ENCODE measurements around the gene SRRM2. TPM values are rescaled to one million over a fixed set of nuclear protein-coding genes. Genes with fewer than 3 reads are reported as not detected.

SRRM2 gene
- polyA plus RNA-seq, 1 donor (not counting 4 experiments of a cell fraction or from before 2014, with no cell fraction given), result 101 TPM

GRCh38 chr16:2792940-2793339 is 40.5 kb downstream of the SRRM2 start:
- H3K9me3 ChIP-seq (ENCODE audit: control insufficient read depth, low read depth, low read length), result no peaks in the 10 kb centered on the region
- no peaks in the 10 kb centered on the region for H3K79me2 ChIP-seq (ENCODE audit: control insufficient read depth, insufficient read depth, low read length)
- no peak overlapping the region for H3K27ac ChIP-seq (ENCODE audit: control insufficient read depth, insufficient read depth, low read length)
- FAIRE-seq (no peak), DNase-seq (ENCODE audit: low read depth, low spot score) (no peak)
- no peak overlapping the region for H2AFZ ChIP-seq (ENCODE audit: control insufficient read depth, low read length)
- no peaks in the 10 kb centered on the region for H3K36me3 ChIP-seq (ENCODE audit: control insufficient read depth in 2 of 2, extremely low read depth in 1 of 2, insufficient read depth in 2 of 2, low read length in 2 of 2)
- H4K20me1 ChIP-seq (ENCODE audit: control insufficient read depth, extremely low read depth, insufficient read depth, low read length), result no peaks in the 10 kb centered on the region
- peaks cover 16% of the 10 kb centered on the region for H3K4me1 ChIP-seq (ENCODE audit: control insufficient read depth, extremely low read depth, insufficient read depth, low read length)
- H3K9me1 ChIP-seq (ENCODE audit: control insufficient read depth, extremely low read depth, insufficient read depth, low read length), result no peaks in the 10 kb centered on the region
- H3K4me3 ChIP-seq (ENCODE audit: control insufficient read depth in 2 of 3, extremely low read depth in 1 of 3, insufficient read depth in 2 of 3, low read depth in 1 of 3, low read length in 3 of 3), result no peak overlapping the region
- TF ChIP-seq CTCF (optimal IDR thresholded peaks at IDR 0.05 in 1 of 3, IDR thresholded peaks at IDR 0.05 in 1 of 3, conservative IDR thresholded peaks at IDR 0.05 in 1 of 3; ENCODE audit: extremely low read depth in 1 of 3, insufficient read depth in 2 of 3, low read length in 3 of 3) (no peak), EZH2 (IDR thresholded peaks at IDR 0.05; ENCODE audit: low read length) (no peak)
- H3K9ac ChIP-seq (ENCODE audit: control insufficient read depth, extremely low read depth, insufficient read depth, low read length), result no peak overlapping the region
- H3K27me3 ChIP-seq (ENCODE audit: control insufficient read depth, extremely low read depth, insufficient read depth, low read length), result peaks cover 27% of the 10 kb centered on the region
- no peak overlapping the region for H3K4me2 ChIP-seq (ENCODE audit: control insufficient read depth, extremely low read depth, insufficient read depth, low read depth, low read length)
- dilution Hi-C loops (cut with MboI; ENCODE audit: extremely low pct_ligation_motif_present, low sequenced_read_pairs), result no loop called here

DNA sequence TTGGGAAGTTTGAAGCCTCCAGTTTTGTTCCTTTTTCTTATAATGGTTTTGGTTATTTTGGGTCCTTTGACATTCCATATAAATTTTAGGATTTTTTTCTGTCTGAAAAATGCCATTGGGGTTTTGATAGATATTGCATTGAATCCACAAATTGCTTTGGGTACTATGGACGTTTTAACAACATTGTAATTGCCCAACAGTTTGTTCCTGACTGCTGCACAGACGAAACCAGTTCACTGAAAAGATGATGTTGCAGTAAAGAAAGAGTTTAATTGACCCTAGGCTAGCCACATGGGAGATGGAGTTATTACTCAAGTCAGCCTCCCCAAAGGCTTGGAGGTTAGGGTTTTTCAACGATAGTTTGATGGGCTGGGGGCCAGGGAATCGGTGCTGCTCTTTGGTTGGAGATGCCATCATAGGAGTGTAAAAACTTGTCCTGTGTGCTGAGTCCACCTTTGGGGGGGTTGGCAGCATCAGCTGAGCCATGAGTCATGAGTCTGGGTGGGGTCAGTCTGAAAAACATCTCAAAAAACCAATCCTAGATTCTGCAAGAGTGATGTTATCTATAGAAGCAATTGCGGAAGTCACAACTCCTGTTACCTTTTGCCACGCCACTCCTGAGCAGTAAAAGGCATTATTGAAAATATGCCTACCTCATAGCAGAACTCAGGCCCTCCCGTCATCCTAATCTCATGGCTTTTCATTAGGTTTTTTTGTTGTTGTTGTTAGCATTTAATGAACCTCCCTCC is 43.1 kb downstream of the SRRM2 start:
- peaks cover 8% of the 10 kb centered on the region for H3K27me3 ChIP-seq (ENCODE audit: control insufficient read depth, extremely low read depth, insufficient read depth, low read length)
- H3K9me1 ChIP-seq (ENCODE audit: control insufficient read depth, extremely low read depth, insufficient read depth, low read length), result no peaks in the 10 kb centered on the region
- dilution Hi-C loops (cut with MboI; ENCODE audit: extremely low pct_ligation_motif_present, low sequenced_read_pairs), result no loop called here
- H3K9me3 ChIP-seq (ENCODE audit: control insufficient read depth, low read depth, low read length), result no peaks in the 10 kb centered on the region
- FAIRE-seq, result no peak
- H3K9ac ChIP-seq (ENCODE audit: control insufficient read depth, extremely low read depth, insufficient read depth, low read length), result no peak overlapping the region
- no peaks in the 10 kb centered on the region for H3K79me2 ChIP-seq (ENCODE audit: control insufficient read depth, insufficient read depth, low read length)
- H3K4me3 ChIP-seq (ENCODE audit: control insufficient read depth in 2 of 3, extremely low read depth in 1 of 3, insufficient read depth in 2 of 3, low read depth in 1 of 3, low read length in 3 of 3), result no peak overlapping the region
- no peak overlapping the region for H3K27ac ChIP-seq (ENCODE audit: control insufficient read depth, insufficient read depth, low read length)
- no peak for TF ChIP-seq EZH2 (IDR thresholded peaks at IDR 0.05; ENCODE audit: low read length)
- no peak for TF ChIP-seq CTCF (optimal IDR thresholded peaks at IDR 0.05 in 1 of 3, IDR thresholded peaks at IDR 0.05 in 1 of 3, conservative IDR thresholded peaks at IDR 0.05 in 1 of 3; ENCODE audit: extremely low read depth in 1 of 3, insufficient read depth in 2 of 3, low read length in 3 of 3)
- H3K36me3 ChIP-seq (ENCODE audit: control insufficient read depth in 2 of 2, extremely low read depth in 1 of 2, insufficient read depth in 2 of 2, low read length in 2 of 2), result no peaks in the 10 kb centered on the region
- peak overlapping the region; percentile 61 for H2AFZ ChIP-seq (ENCODE audit: control insufficient read depth, low read length)
- peak overlapping the region; percentile 29 for H3K4me2 ChIP-seq (ENCODE audit: control insufficient read depth, extremely low read depth, insufficient read depth, low read depth, low read length)
- peaks cover 16% of the 10 kb centered on the region for H3K4me1 ChIP-seq (ENCODE audit: control insufficient read depth, extremely low read depth, insufficient read depth, low read length)
- no peak for DNase-seq (ENCODE audit: low read depth, low spot score)
- no peaks in the 10 kb centered on the region for H4K20me1 ChIP-seq (ENCODE audit: control insufficient read depth, extremely low read depth, insufficient read depth, low read length)

Measured in keratinocyte (primary cell).